ENCODE measurements around the gene GALNT18.

The GALNT18 gene

GRCh38 chr11:11262171-11262920 is 359.5 kb downstream of the GALNT18 start:
- DNase-seq = no peak

- no peak for DNase-seq
Measured at GRCh38 chr11:11261629-11262028, 360.2 kb downstream of the GALNT18 start.

- DNase-seq = no peak
Measured at GRCh38 chr11:11260903-11261302, 360.9 kb downstream of the GALNT18 start.

- no peak for DNase-seq
Measured at GRCh38 chr11:11253995-11254394, 367.8 kb downstream of the GALNT18 start.

- no peak for DNase-seq
Measured at GRCh38 chr11:11253497-11253896, 368.3 kb downstream of the GALNT18 start.

GRCh38 chr11:11252403-11252802 is 369.4 kb downstream of the GALNT18 start:
- DNase-seq = no peak

- DNase-seq = no peak
Measured at GRCh38 chr11:11251394-11251970, 370.3 kb downstream of the GALNT18 start.

GRCh38 chr11:11250470-11250869 is 371.3 kb downstream of the GALNT18 start:
- DNase-seq = no peak

GRCh38 chr11:11247576-11247975 is 374.2 kb downstream of the GALNT18 start:
- no peak for DNase-seq

GRCh38 chr11:11247086-11247485 is 374.7 kb downstream of the GALNT18 start:
- DNase-seq = no peak

GRCh38 chr11:11246166-11246565 is 375.6 kb downstream of the GALNT18 start:
- no peak for DNase-seq

- DNase-seq = no peak
Measured at GRCh38 chr11:11245453-11245852, 376.4 kb downstream of the GALNT18 start.

- no peak for DNase-seq
Measured at GRCh38 chr11:11244470-11245080, 377.2 kb downstream of the GALNT18 start.

- DNase-seq = no peak
Measured at GRCh38 chr11:11243590-11244469, 378.0 kb downstream of the GALNT18 start.

GRCh38 chr11:11243209-11243589 is 378.6 kb downstream of the GALNT18 start:
- DNase-seq = no peak

- DNase-seq = no peak
Measured at GRCh38 chr11:11241284-11241683, 380.5 kb downstream of the GALNT18 start.

- no peak for DNase-seq
Measured at GRCh38 chr11:11239959-11240358, 381.8 kb downstream of the GALNT18 start.

GRCh38 chr11:11237070-11237832 is 384.6 kb downstream of the GALNT18 start:
- DNase-seq = no peak

- DNase-seq = no peak
Measured at GRCh38 chr11:11236498-11237059, 385.2 kb downstream of the GALNT18 start.

- DNase-seq = no peak
Measured at GRCh38 chr11:11231763-11232162, 390.0 kb downstream of the GALNT18 start.

GRCh38 chr11:11230802-11231562 is 390.8 kb downstream of the GALNT18 start:
- peak in 1 of 14 donors; percentile 11 for DNase-seq
